HCT116 (cell line): ENCODE data around the gene UCN.

Experiments used
- CEBPB ChIP-seq: IDR thresholded peaks from 2 replicates; pipeline ENCODE4 v1.6.1; 2012; ENCODE audit warnings: low read depth
- EZH2 ChIP-seq: fragments of 200-600 bp; sonication (generic); IDR thresholded peaks from 2 replicates; pipeline ENCODE4 v1.6.1; 2017; ENCODE audit warnings: antibody characterized with exemption, mixed run types
- EZH2phosphoT487 ChIP-seq: fragments of 200-600 bp; IDR thresholded peaks from 2 replicates; pipeline ENCODE4 v1.6.1; 2018; ENCODE audit warnings: antibody characterized with exemption, borderline replicate concordance
- POLR2A ChIP-seq: IDR thresholded peaks from 2 replicates; pipeline ENCODE4 v1.7.0; 2011; ENCODE audit warnings: borderline replicate concordance; ENCODE audit not compliant: insufficient read depth, insufficient read length; ENCODE audit errors: extremely low read depth
- POLR2AphosphoS5 ChIP-seq: IDR thresholded peaks from 2 replicates; pipeline ENCODE4 v1.6.1; 2011; ENCODE audit warnings: mild to moderate bottlenecking, low read depth, low read length, moderate library complexity
- RAD21 ChIP-seq: IDR thresholded peaks from 2 replicates; pipeline ENCODE4 v1.6.1; 2012; ENCODE audit warnings: low read depth, mild to moderate bottlenecking
- SP1 ChIP-seq: IDR thresholded peaks from 2 replicates; pipeline ENCODE4 v1.6.1; 2012; ENCODE audit warnings: low read depth
- TCF7L2 ChIP-seq: IDR thresholded peaks from 2 replicates; pipeline ENCODE4 v1.7.0; 2011; ENCODE audit warnings: borderline replicate concordance, inconsistent platforms; ENCODE audit not compliant: insufficient read depth, insufficient read length; ENCODE audit errors: extremely low read depth
- YY1 ChIP-seq: IDR thresholded peaks from 2 replicates; pipeline ENCODE4 v1.6.1; 2011; ENCODE audit warnings: low read length, low read depth, moderate library complexity, mild to moderate bottlenecking; ENCODE audit not compliant: insufficient replicate concordance; ENCODE audit errors: extremely low read depth
- TF ChIP-seq, protein P1 (sequence below), 3 experiments: fragments of 200-600 bp in 1 of 3; sonication (generic) in 1 of 3; IDR thresholded peaks in 2 of 3; conservative IDR thresholded peaks in 1 of 3; 2 replicates each; pipeline ENCODE4 v1.5.1; 2012 to 2017; ENCODE audit warnings: low read depth in 2 of 3, low read length in 2 of 3, antibody characterized with exemption in 1 of 3, borderline replicate concordance in 1 of 3, control low read depth in 1 of 3, mild to moderate bottlenecking in 1 of 3, mixed read lengths in 1 of 3, mixed run types in 1 of 3, moderate library complexity in 1 of 3; ENCODE audit not compliant: insufficient read depth in 1 of 3
- TF ChIP-seq, protein P2 (sequence below): IDR thresholded peaks from 2 replicates; pipeline ENCODE4 v1.6.1; 2012
- TF ChIP-seq, protein P3 (sequence below): IDR thresholded peaks from 2 replicates; pipeline ENCODE4 v1.6.1; 2012
- TF ChIP-seq, protein P4 (sequence below): IDR thresholded peaks from 2 replicates; pipeline ENCODE4 v1.6.1; 2012; ENCODE audit warnings: low read depth

DNA sequence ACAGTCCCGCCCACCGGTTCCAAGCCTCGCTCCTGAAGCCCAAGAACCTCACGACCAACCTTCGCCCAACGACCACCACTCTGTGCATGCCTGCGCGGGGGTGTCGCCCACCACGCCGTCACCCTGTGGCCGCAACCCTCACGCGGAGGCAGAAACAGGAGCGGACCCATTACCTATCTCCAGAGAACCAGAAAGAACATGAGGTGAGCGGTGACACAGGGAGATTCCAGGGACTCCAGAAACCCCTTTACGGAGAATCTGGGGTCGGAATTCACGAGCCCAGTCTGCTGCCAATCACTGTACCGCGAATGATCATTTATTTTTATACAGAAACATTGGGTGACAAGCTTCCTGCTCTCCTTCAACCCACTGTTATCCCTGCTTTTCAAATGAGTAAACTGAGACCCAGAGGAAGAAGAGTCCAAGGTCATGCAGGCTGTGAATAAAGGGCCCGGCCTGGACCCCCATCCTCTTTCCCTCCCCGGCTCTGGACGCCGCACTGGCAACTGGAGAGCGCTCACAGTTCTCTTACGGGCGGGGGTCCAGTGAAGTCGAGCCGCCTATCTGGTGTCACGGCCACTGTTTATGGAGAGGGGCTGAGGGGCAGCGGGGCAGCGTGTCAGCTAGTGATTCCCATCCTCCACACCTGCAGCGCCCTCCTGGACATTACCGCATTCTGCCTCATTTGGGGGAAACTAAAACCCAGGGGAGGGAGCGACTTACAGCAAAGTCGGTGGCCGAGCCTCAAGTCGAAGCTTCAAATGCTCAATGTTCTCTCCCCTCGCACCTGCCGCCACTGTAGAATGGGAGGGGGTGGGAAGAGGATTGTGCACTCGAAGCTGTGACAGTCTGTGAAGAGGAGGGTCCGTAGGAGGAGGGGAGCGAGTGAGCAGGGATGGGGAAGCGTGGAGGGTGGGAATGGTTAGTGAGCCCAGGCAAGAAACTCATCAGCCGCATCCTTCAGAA, 44.7 kb downstream of the UCN start:
- TF ChIP-seq, protein P1, sequence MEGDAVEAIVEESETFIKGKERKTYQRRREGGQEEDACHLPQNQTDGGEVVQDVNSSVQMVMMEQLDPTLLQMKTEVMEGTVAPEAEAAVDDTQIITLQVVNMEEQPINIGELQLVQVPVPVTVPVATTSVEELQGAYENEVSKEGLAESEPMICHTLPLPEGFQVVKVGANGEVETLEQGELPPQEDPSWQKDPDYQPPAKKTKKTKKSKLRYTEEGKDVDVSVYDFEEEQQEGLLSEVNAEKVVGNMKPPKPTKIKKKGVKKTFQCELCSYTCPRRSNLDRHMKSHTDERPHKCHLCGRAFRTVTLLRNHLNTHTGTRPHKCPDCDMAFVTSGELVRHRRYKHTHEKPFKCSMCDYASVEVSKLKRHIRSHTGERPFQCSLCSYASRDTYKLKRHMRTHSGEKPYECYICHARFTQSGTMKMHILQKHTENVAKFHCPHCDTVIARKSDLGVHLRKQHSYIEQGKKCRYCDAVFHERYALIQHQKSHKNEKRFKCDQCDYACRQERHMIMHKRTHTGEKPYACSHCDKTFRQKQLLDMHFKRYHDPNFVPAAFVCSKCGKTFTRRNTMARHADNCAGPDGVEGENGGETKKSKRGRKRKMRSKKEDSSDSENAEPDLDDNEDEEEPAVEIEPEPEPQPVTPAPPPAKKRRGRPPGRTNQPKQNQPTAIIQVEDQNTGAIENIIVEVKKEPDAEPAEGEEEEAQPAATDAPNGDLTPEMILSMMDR (IDR thresholded peaks at IDR 0.05 in 2 of 3, conservative IDR thresholded peaks at IDR 0.05 in 1 of 3; ENCODE audit: borderline replicate concordance in 1 of 3, insufficient read depth in 1 of 3, low read depth in 2 of 3, low read length in 2 of 3): no peak
- TF ChIP-seq SP1: no peak
- TF ChIP-seq, protein P2, sequence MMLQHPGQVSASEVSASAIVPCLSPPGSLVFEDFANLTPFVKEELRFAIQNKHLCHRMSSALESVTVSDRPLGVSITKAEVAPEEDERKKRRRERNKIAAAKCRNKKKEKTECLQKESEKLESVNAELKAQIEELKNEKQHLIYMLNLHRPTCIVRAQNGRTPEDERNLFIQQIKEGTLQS: no peak
- TF ChIP-seq EZH2: no peak
- no peak for TF ChIP-seq POLR2A
- TF ChIP-seq, protein P3, sequence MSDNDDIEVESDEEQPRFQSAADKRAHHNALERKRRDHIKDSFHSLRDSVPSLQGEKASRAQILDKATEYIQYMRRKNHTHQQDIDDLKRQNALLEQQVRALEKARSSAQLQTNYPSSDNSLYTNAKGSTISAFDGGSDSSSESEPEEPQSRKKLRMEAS: no peak
- TF ChIP-seq POLR2AphosphoS5: no peak
- no peak for TF ChIP-seq CEBPB
- TF ChIP-seq, protein P4, sequence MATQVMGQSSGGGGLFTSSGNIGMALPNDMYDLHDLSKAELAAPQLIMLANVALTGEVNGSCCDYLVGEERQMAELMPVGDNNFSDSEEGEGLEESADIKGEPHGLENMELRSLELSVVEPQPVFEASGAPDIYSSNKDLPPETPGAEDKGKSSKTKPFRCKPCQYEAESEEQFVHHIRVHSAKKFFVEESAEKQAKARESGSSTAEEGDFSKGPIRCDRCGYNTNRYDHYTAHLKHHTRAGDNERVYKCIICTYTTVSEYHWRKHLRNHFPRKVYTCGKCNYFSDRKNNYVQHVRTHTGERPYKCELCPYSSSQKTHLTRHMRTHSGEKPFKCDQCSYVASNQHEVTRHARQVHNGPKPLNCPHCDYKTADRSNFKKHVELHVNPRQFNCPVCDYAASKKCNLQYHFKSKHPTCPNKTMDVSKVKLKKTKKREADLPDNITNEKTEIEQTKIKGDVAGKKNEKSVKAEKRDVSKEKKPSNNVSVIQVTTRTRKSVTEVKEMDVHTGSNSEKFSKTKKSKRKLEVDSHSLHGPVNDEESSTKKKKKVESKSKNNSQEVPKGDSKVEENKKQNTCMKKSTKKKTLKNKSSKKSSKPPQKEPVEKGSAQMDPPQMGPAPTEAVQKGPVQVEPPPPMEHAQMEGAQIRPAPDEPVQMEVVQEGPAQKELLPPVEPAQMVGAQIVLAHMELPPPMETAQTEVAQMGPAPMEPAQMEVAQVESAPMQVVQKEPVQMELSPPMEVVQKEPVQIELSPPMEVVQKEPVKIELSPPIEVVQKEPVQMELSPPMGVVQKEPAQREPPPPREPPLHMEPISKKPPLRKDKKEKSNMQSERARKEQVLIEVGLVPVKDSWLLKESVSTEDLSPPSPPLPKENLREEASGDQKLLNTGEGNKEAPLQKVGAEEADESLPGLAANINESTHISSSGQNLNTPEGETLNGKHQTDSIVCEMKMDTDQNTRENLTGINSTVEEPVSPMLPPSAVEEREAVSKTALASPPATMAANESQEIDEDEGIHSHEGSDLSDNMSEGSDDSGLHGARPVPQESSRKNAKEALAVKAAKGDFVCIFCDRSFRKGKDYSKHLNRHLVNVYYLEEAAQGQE: no peak
- no peak for TF ChIP-seq TCF7L2
- TF ChIP-seq RAD21: no peak
- TF ChIP-seq EZH2phosphoT487: no peak
- TF ChIP-seq YY1: no peak
